Measurements from ENCODE around the gene NAA40. TPM values are rescaled to one million over a fixed set of nuclear protein-coding genes. Genes with fewer than 3 reads are reported as not detected.

The NAA40 gene
- total and polyA plus RNA-seq, 2 of the 13 experiments (the other 11 are each of a cell fraction or from before 2014, with no cell fraction given) = 11.1 to 17.9 TPM

DNA sequence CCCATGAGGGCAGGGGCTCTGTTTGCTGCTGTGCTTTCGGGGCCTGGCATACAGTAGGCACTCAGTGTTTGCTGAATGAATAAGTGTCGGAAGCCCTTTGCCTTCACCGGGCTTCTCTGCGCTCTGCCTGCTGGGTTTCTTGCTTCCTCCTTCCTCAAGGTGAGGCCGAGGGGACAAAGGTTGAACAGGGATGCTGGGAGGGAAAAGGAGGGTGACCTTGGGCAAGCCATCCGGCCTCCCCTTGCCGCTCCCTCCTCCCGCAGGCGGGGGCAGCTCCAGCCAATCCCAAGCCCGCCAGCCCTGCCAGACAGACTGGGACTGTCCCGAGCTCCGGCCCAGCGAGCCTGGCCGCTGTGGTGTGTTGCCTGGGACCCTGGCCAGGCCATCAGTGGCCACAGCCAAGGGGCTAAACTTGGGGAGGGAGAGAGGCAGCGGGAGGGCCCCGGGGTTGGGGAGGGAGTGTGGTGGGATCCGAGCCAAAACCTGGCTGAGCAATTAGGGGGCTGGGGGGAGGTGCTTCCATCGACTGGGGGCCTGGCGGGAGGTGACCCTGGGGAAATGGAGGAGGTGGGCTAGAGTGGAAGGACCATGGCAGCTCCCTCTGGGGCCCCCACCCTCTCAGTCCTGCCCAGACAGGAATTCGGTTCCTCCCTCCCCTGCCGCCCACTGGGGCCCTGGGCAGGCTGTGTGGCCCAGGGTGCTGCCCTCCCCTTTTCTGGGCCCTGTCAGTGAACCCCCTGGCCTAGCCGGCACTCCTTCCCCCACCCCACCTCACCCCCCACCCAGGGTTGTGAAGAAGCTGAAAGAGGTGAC lies 18.5 kb upstream of the NAA40 start (continued):
- TF ChIP-seq, protein P1, sequence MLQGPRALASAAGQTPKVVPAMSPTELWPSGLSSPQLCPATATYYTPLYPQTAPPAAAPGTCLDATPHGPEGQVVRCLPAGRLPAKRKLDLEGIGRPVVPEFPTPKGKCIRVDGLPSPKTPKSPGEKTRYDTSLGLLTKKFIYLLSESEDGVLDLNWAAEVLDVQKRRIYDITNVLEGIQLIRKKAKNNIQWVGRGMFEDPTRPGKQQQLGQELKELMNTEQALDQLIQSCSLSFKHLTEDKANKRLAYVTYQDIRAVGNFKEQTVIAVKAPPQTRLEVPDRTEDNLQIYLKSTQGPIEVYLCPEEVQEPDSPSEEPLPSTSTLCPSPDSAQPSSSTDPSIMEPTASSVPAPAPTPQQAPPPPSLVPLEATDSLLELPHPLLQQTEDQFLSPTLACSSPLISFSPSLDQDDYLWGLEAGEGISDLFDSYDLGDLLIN (CRISPR knock-in tag; IDR thresholded peaks at IDR 0.05; ENCODE audit: borderline replicate concordance) = no peak
- TF ChIP-seq STAG1 (CRISPR knock-in tag; IDR thresholded peaks at IDR 0.05) = no peak
- TF ChIP-seq, protein P2, sequence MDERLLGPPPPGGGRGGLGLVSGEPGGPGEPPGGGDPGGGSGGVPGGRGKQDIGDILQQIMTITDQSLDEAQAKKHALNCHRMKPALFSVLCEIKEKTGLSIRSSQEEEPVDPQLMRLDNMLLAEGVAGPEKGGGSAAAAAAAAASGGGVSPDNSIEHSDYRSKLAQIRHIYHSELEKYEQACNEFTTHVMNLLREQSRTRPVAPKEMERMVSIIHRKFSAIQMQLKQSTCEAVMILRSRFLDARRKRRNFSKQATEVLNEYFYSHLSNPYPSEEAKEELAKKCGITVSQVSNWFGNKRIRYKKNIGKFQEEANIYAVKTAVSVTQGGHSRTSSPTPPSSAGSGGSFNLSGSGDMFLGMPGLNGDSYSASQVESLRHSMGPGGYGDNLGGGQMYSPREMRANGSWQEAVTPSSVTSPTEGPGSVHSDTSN (CRISPR knock-in tag; IDR thresholded peaks at IDR 0.05) = no peak
- no peak for TF ChIP-seq ZNF382 (CRISPR knock-in tag; IDR thresholded peaks at IDR 0.05; ENCODE audit: borderline replicate concordance)
- TF ChIP-seq, protein P3, sequence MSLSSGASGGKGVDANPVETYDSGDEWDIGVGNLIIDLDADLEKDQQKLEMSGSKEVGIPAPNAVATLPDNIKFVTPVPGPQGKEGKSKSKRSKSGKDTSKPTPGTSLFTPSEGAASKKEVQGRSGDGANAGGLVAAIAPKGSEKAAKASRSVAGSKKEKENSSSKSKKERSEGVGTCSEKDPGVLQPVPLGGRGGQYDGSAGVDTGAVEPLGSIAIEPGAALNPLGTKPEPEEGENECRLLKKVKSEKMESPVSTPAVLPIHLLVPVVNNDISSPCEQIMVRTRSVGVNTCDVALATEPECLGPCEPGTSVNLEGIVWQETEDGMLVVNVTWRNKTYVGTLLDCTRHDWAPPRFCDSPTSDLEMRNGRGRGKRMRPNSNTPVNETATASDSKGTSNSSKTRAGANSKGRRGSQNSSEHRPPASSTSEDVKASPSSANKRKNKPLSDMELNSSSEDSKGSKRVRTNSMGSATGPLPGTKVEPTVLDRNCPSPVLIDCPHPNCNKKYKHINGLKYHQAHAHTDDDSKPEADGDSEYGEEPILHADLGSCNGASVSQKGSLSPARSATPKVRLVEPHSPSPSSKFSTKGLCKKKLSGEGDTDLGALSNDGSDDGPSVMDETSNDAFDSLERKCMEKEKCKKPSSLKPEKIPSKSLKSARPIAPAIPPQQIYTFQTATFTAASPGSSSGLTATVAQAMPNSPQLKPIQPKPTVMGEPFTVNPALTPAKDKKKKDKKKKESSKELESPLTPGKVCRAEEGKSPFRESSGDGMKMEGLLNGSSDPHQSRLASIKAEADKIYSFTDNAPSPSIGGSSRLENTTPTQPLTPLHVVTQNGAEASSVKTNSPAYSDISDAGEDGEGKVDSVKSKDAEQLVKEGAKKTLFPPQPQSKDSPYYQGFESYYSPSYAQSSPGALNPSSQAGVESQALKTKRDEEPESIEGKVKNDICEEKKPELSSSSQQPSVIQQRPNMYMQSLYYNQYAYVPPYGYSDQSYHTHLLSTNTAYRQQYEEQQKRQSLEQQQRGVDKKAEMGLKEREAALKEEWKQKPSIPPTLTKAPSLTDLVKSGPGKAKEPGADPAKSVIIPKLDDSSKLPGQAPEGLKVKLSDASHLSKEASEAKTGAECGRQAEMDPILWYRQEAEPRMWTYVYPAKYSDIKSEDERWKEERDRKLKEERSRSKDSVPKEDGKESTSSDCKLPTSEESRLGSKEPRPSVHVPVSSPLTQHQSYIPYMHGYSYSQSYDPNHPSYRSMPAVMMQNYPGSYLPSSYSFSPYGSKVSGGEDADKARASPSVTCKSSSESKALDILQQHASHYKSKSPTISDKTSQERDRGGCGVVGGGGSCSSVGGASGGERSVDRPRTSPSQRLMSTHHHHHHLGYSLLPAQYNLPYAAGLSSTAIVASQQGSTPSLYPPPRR (CRISPR knock-in tag; IDR thresholded peaks at IDR 0.05; ENCODE audit: borderline replicate concordance) = no peak
- peak; percentile 62; the same call in 1 of the 2 replicates for TF ChIP-seq TARDBP (CRISPR knock-in tag; IDR thresholded peaks at IDR 0.05)
- no peak for TF ChIP-seq ZNF256 (CRISPR knock-in tag; conservative IDR thresholded peaks at IDR 0.05)
- TF ChIP-seq ZNF136 (CRISPR knock-in tag; IDR thresholded peaks at IDR 0.05; ENCODE audit: low read depth) = no peak
- TF ChIP-seq, protein P4, sequence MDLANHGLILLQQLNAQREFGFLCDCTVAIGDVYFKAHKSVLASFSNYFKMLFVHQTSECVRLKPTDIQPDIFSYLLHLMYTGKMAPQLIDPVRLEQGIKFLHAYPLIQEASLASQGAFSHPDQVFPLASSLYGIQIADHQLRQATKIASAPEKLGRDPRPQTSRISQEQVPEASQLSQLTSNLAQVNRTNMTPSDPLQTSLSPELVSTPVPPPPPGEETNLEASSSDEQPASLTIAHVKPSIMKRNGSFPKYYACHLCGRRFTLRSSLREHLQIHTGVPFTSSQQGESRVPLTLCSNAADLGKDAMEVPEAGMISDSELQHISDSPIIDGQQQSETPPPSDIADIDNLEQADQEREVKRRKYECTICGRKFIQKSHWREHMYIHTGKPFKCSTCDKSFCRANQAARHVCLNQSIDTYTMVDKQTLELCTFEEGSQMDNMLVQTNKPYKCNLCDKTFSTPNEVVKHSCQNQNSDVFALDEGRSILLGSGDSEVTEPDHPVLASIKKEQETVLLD (CRISPR knock-in tag; IDR thresholded peaks at IDR 0.05; ENCODE audit: low read depth) = no peak; the same call in 1 of the 2 replicates
- peak; percentile 72 for TF ChIP-seq MED8 (CRISPR knock-in tag; IDR thresholded peaks at IDR 0.05; ENCODE audit: insufficient replicate concordance)
- TF ChIP-seq SALL2 (CRISPR knock-in tag; IDR thresholded peaks at IDR 0.05) = no peak
- TF ChIP-seq, protein P5, sequence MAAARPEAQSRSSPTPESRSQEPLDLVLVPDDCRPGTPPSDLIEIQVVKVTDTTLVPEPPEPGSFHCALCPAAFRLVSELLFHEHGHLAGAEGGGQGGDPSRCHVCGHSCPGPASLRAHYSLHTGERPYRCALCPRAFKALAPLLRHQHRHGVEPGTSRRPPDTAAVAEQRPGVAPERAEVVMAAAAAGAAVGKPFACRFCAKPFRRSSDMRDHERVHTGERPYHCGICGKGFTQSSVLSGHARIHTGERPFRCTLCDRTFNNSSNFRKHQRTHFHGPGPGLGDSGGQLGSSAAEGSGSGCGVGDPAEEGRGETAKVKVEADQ (CRISPR knock-in tag; IDR thresholded peaks at IDR 0.05; ENCODE audit: borderline replicate concordance) = no peak
- 0 out of 2 replicates have a peak, but pooled peaks have one; percentile 15 for TF ChIP-seq ZNF331 (CRISPR knock-in tag; IDR thresholded peaks at IDR 0.05)
- TF ChIP-seq KAT7 (CRISPR knock-in tag; IDR thresholded peaks at IDR 0.05; ENCODE audit: borderline replicate concordance) = no peak
- no peak for TF ChIP-seq ZNF138 (CRISPR knock-in tag; IDR thresholded peaks at IDR 0.05; ENCODE audit: low read depth)
- no peak for TF ChIP-seq SP1 (IDR thresholded peaks at IDR 0.05)
- TF ChIP-seq SP1 (CRISPR knock-in tag; IDR thresholded peaks at IDR 0.05) = no peak
- TF ChIP-seq ZNF773 (CRISPR knock-in tag; IDR thresholded peaks at IDR 0.05; ENCODE audit: borderline replicate concordance) = 0 out of 2 replicates have a peak, but pooled peaks have one; percentile 27
- no peak for TF ChIP-seq ZNF761 (CRISPR knock-in tag; conservative IDR thresholded peaks at IDR 0.05)
- TF ChIP-seq NFYB (CRISPR knock-in tag; IDR thresholded peaks at IDR 0.05) = peak; percentile 46; the same call in 1 of the 2 replicates
- TF ChIP-seq HHEX (CRISPR knock-in tag; IDR thresholded peaks at IDR 0.05) = no peak
